ENCODE measurements around the gene BBX. TPM values are rescaled to one million over a fixed set of nuclear protein-coding genes. Genes with fewer than 3 reads are reported as not detected.

The BBX gene
- total RNA-seq, 4 donors from 2014 or later, result 73.0 to 216 (median 106) TPM

DNA sequence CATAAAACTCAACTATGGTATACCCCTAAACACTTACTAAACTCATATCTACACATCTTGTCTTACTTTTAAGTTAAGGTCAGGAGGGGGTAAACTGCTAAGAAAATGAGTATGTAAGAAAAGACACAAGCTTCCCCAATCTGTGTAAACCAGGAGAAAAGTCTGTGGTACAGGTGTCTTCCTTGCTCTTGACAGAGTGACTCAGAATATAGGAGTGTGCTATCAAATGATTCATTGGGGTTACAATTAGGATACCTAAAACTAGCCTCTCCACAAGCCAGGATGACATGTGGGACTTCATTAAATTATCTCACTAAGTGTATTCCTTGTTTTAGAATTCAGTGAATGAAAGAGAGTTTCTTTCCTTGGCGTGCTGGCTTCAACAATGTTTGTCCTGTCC, 274.8 kb downstream of the BBX start:
- H3K36me3 ChIP-seq, result peaks cover 23 to 26% of the 10 kb centered on the region in 2 donors
- no peak overlapping the region for H3K4me3 ChIP-seq (replicated peaks in 1 of 3)
- peaks cover 16 to 20% of the 10 kb centered on the region in 2 donors for H3K4me1 ChIP-seq
- no peaks in the 10 kb centered on the region for H3K27me3 ChIP-seq
- no peaks in the 10 kb centered on the region for H3K9me3 ChIP-seq
- no peak overlapping the region for H3K27ac ChIP-seq
- 97% methylated on average over 1 of the region's 1 CpG for WGBS, 2 donors
- DNase-seq, result no peak
- intact Hi-C loops (cut with DNase I), result no loop called here
- no peak for TF ChIP-seq POLR2A (IDR thresholded peaks at IDR 0.05)
- TF ChIP-seq, protein P1, sequence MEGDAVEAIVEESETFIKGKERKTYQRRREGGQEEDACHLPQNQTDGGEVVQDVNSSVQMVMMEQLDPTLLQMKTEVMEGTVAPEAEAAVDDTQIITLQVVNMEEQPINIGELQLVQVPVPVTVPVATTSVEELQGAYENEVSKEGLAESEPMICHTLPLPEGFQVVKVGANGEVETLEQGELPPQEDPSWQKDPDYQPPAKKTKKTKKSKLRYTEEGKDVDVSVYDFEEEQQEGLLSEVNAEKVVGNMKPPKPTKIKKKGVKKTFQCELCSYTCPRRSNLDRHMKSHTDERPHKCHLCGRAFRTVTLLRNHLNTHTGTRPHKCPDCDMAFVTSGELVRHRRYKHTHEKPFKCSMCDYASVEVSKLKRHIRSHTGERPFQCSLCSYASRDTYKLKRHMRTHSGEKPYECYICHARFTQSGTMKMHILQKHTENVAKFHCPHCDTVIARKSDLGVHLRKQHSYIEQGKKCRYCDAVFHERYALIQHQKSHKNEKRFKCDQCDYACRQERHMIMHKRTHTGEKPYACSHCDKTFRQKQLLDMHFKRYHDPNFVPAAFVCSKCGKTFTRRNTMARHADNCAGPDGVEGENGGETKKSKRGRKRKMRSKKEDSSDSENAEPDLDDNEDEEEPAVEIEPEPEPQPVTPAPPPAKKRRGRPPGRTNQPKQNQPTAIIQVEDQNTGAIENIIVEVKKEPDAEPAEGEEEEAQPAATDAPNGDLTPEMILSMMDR (IDR thresholded peaks at IDR 0.05), result no peak

DNA sequence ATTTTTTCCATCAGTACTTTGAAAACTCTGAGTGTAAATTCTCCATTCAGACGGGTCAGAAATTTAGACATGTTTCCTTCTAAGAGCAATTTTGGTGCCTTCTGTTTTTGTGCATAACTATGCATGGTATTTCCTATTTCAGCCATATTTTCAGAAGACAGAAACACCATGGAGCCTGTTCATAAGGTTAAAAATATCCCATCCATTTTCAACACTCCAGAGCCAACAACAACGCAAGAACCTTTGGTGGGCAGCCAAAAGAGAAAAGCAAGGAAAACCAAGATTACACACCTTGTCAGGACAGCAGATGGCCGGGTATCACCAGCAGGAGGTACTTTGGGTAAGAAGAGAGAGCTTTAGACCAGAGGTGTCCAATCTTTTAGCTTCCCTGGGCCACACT, 275.6 kb downstream of the BBX start:
- intact Hi-C loops (cut with DNase I), result no loop called here
- Histone ChIP-seq H3K9me3 (no peaks in the 10 kb centered on the region), H3K36me3 (peaks cover 23 to 28% of the 10 kb centered on the region in 2 donors), H3K27me3 (no peaks in the 10 kb centered on the region), H3K4me3 (replicated peaks in 1 of 3) (no peak overlapping the region), H3K27ac (no peak overlapping the region), H3K4me1 (peaks cover 16 to 20% of the 10 kb centered on the region in 2 donors)
- no peak for DNase-seq
- WGBS, 2 donors, result 86 to 91% methylated on average over 3 of the region's 3 CpGs
- TF ChIP-seq, protein P1 (IDR thresholded peaks at IDR 0.05), result no peak
- no peak for TF ChIP-seq POLR2A (IDR thresholded peaks at IDR 0.05)

DNA sequence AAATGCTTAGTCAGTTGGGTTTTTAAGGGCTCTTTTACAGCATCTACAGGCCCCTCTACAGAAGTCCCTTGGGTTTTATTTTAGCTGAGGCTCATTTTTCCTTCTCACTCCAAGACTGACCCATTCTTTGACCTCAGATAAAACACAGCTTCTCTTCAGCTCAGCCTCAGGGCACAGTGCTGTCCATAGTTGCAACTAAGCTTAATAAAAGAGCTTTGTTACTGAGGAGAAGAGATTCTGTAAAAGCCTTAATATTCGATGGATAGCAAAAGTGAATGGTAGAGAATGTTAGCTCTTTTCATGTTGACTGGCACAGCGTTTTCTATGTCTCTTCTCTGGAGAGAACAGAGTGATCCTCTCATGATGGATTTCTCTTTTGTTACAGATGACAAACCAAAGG, 277.9 kb downstream of the BBX start:
- Histone ChIP-seq H3K27me3 (no peaks in the 10 kb centered on the region), H3K4me3 (replicated peaks in 1 of 3) (no peak overlapping the region), H3K9me3 (no peaks in the 10 kb centered on the region), H3K27ac (no peak overlapping the region), H3K4me1 (peaks cover 14% of the 10 kb centered on the region in 2 donors), H3K36me3 (peaks cover 23 to 35% of the 10 kb centered on the region in 2 donors)
- DNase-seq, result no peak
- TF ChIP-seq, protein P1 (IDR thresholded peaks at IDR 0.05), result no peak
- WGBS, 2 donors, result 73 to 89% methylated on average over 2 of the region's 2 CpGs
- intact Hi-C loops (cut with DNase I), result no loop called here

DNA sequence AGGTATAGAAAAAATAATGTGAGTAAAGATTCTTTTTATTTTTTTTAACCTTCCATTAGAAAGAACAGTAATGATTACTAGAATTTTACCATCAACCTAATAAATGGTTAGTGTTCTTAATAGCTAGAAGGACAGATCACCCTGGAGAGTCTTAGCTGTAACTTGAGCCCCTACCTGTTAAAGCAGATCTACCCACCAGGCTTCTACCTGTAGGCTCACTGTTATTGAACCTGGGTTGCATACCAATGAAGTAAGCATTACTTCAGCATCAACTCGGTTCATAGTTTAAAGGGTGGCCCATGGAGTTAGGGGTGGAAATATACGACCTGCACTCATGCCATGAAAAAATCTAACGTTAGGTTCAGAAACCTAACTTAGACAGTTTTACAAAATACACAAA, 280.4 kb downstream of the BBX start:
- WGBS, 2 donors, result 92 to 93% methylated on average over 3 of the region's 3 CpGs
- Histone ChIP-seq H3K9me3 (no peaks in the 10 kb centered on the region), H3K27ac (no peak overlapping the region), H3K36me3 (peaks cover 23 to 43% of the 10 kb centered on the region in 2 donors), H3K27me3 (no peaks in the 10 kb centered on the region), H3K4me3 (replicated peaks in 1 of 3) (no peak overlapping the region), H3K4me1 (no peaks in the 10 kb centered on the region)
- intact Hi-C loops (cut with DNase I), result no loop called here
- DNase-seq, result no peak
- TF ChIP-seq, protein P1 (IDR thresholded peaks at IDR 0.05), result no peak
- no peak for TF ChIP-seq POLR2A (IDR thresholded peaks at IDR 0.05)

DNA sequence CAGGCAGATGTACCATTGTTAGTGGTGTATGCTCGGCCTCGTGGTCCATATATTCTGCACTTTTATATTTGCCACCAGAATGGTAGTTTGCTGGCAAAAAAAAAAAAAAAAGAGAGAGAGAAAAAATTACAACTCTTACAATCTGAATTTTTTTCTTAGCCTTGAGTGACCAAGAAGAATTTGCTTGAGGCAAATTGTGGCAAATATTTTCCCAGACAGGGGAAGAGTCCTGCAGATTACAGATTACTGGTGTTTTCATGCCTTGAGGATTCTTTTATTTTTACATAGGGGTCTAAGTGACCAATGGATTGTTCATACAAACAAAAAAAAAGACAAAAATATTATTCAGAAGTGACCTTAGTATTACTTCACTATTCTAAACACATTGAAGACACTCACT, 283.3 kb downstream of the BBX start:
- TF ChIP-seq, protein P1 (IDR thresholded peaks at IDR 0.05), result no peak
- Histone ChIP-seq H3K4me1 (no peaks in the 10 kb centered on the region), H3K9me3 (no peaks in the 10 kb centered on the region), H3K4me3 (replicated peaks in 1 of 3) (no peak overlapping the region), H3K36me3 (peaks cover 15 to 32% of the 10 kb centered on the region in 2 donors), H3K27me3 (no peaks in the 10 kb centered on the region), H3K27ac (no peak overlapping the region)
- 96 to 97% methylated on average over 2 of the region's 2 CpGs for WGBS, 2 donors
- intact Hi-C loops (cut with DNase I), result no loop called here
- no peak for DNase-seq

Measured in thyroid gland (tissue), 4 donors.